GM18868 (cell line): Measurements from ENCODE around the gene ZNF365.

Experiments
- ATAC-seq: cut with Tn5 transposase; IDR thresholded peaks from one replicate; pipeline ENCODE4 v1.9.1; 2021; ENCODE audit warnings: mild to moderate bottlenecking, moderate library complexity; ENCODE audit not compliant: unreplicated experiment

Gene ZNF365

GRCh38 chr10:62413652-62414051 is 39.5 kb downstream of the ZNF365 start:
- no peak for ATAC-seq

DNA sequence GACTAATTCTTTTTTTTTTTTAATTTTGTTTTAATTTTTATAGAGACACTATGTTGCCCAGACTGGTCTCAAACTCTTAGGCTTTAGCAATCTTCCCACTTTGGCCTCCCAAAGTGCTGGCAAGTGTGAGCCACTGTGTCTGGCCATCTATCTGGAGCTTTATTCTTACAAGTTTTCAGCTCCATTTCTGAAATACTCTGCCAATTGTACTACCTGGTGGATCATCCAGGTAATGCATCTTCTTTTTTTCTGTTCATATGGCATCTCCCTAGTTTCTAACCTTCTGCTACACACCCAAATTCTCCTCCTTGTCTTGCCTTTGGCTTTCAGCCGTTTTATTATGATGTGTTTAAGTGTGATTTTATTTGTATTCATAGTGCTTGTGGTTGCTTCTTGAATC is 40.2 kb downstream of the ZNF365 start:
- ATAC-seq, result no peak

DNA sequence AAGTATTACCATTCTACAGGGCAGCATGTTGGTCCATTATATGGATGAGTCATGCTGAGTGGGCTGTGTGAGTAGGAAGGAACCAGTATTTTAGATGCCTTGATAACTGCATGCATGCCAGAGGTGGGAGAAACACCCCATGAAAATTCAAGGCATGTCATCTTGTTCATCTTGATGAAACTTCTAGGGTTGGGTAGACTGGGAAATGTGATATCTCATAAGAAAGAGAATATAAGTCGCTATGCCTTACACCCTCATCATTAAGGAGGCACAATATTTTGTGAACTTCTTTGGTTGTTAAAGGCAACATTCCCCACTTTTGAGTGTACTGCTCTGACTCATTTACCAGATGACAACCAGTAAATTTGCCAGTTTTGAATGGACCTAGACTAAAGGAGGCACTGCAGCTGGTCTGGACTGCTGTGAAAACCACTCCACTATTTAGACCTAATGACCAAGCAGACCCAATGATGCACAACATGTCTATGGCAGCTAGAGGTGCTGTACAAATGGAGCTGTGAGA is 48.0 kb downstream of the ZNF365 start:
- no peak for ATAC-seq

- ATAC-seq, result no peak
Measured at GRCh38 chr10:62424026-62424425, 49.9 kb downstream of the ZNF365 start.

DNA sequence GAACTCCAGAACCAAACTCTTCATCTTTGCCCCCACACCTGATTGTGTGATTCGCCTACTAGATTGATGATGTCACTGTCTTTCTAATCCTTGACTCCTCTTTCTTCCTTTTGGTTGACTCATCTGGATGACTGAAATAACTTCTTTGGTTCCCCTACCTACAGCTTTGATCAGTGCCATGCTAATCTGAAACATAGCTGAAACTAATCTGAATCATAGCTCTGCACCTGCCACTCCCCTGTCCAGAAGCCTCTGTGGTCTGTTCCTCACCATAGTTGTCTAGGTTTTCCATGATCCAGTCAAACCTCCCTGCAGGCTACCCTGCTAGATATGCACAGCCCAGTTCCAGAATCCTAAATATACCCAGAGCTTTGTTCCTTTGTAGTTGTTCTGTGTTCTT is 51.9 kb downstream of the ZNF365 start:
- no peak for ATAC-seq

GRCh38 chr10:62426600-62426999 is 52.4 kb downstream of the ZNF365 start:
- no peak for ATAC-seq

- ATAC-seq, result no peak
Measured at GRCh38 chr10:62430881-62431280, 56.7 kb downstream of the ZNF365 start.

- ATAC-seq, result peak; percentile 98
Measured at GRCh38 chr10:62433181-62433692, 59.1 kb downstream of the ZNF365 start.

DNA sequence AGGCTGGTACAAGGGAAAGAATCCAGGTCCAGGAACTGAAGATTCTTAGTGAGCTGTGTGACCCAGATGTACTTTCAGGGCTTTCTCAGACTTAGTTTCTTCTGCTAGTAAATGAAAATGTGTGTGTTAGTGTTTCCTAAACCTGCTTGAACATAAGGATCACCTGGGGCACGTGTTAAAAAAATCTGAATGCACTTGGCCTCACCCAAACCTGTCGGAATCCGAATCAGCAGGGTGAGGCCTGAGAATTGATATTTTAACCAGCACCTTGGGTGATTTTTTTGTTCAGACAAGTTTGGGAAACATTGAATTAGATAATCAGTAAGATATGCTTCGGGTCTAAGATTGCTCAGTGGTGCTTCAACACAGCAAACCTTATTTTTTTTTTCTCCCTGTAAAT is 59.7 kb downstream of the ZNF365 start:
- ATAC-seq, result no peak

DNA sequence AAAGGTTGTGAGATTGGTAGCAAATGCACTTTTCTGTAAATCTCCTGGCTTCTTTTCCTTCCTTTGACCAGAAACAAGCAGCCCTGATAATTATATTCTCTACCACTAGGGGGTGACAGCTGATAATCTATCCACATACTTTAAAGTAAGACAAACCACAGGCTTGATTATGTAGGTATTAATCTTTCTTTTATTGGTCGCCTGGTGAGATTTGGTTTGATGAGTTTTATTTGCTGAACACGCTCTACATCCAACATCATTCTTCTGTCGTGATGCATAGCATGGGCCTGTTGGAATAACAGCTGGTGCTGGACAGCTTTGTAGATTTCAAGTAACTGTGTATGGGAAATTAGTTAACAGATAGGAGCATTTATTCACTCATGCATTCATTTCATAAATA is 63.5 kb downstream of the ZNF365 start:
- ATAC-seq, result peak; percentile 49

DNA sequence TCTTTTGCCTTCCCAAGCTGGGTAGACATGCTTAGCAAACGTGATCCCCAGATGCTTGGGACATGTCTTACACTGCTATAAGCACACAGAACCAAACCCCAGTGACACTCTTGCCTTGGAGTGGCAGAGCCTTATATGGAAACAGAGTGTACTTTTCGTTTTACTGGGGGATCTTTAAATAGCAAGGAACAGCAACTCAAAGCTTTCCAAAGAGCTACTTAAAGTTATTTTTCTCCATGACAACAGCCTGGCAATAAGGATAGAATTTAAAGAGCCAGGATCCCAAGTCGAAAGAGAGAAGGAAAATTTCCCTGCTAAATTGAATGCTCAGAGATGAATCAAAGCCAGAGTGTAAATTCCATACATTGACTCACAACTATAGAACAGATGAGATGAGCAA is 67.8 kb downstream of the ZNF365 start:
- ATAC-seq, result no peak

- ATAC-seq, result no peak
Measured at GRCh38 chr10:62442894-62443669, 68.9 kb downstream of the ZNF365 start.

DNA sequence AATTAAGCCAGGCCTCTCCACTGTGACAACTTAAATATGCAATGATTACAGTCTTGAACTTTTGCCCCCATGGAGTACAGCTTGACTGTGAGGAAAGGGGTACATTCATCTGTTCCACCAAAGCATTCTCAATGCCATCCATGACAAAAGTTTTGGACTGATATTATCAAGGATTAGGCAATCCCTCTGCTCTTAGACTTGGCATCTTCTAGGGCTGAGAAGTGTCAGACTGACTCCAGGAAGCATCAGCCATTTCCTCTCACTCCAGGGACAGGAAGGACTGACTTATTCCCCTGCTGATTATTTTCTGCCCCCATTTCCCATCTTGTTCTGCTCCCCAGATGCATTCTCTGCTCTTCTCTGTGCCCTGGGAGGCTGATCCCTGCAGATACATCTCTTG is 69.7 kb downstream of the ZNF365 start:
- ATAC-seq, result no peak

GRCh38 chr10:62446627-62447026 is 72.5 kb downstream of the ZNF365 start:
- ATAC-seq, result no peak

- ATAC-seq, result no peak
Measured at GRCh38 chr10:62450912-62451610, 76.9 kb downstream of the ZNF365 start.

DNA sequence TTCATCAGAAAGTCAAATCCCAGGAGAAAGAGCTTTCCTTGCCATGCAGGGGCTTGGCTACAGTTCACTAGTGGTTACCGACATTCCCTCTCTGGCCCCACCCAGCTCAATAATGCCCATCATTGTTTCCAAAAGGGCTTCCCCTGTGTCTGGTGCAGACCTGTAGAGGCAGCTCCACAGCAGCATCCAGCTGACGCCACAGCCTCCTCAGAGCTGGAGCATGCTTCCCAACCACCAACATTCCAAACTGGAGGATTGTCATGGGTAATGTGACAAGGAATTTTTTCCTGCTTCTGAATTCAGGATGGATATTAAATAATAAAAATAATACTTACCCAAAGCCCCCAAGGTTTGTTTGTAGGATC is 77.4 kb downstream of the ZNF365 start:
- no peak for ATAC-seq
